ENCODE measurements around the gene SPINT2. TPM values are rescaled to one million over a fixed set of nuclear protein-coding genes. Genes with fewer than 3 reads are reported as not detected.
A peak's percentile ranks its signal among the peaks of the same experiment; 100 is the strongest.

Gene SPINT2
- total RNA-seq, 2 donors from 2014 or later: 266 to 305 TPM

- TF ChIP-seq CTCF (IDR thresholded peaks at IDR 0.05): no peak
- no peak for TF ChIP-seq POLR2A (IDR thresholded peaks at IDR 0.05)
Measured at GRCh38 chr19:38277549-38277948, 13.2 kb downstream of the SPINT2 start.

GRCh38 chr19:38277969-38278680, 13.8 kb downstream of the SPINT2 start:
- no peak overlapping the region for H3K4me3 ChIP-seq
- peaks cover 85% of the 10 kb centered on the region for H3K4me1 ChIP-seq
- DNase-seq (peak; percentile 37 to 68 (median 52)), ATAC-seq (peak; percentile 65)
- H3K9me3 ChIP-seq: no peaks in the 10 kb centered on the region
- TF ChIP-seq CTCF (IDR thresholded peaks at IDR 0.05) (no peak), POLR2A (IDR thresholded peaks at IDR 0.05) (peak in 1 of 3 donors; percentile 7)
- H3K27ac ChIP-seq: peak overlapping the region; percentile 55 to 81 (median 66)
- 30 to 37% methylated on average over 8 to 9 of the region's 9 CpGs for WGBS, 2 donors
- intact Hi-C loops (cut with DNase I): no loop called here
- no peaks in the 10 kb centered on the region for H3K27me3 ChIP-seq
- H3K36me3 ChIP-seq (replicated peaks in 1 of 2; ENCODE audit: insufficient read depth in 1 of 2, low read depth in 2 of 2): no peaks in the 10 kb centered on the region

More at GRCh38 chr19:38277549-38277948, 13.2 kb downstream of the SPINT2 start:
- DNase-seq (no peak), ATAC-seq (peak; percentile 49)
- Histone ChIP-seq H3K27ac (peak overlapping the region; percentile 40 to 81 (median 66)), H3K4me1 (peaks cover 83% of the 10 kb centered on the region), H3K36me3 (replicated peaks in 1 of 2; ENCODE audit: insufficient read depth in 1 of 2, low read depth in 2 of 2) (no peaks in the 10 kb centered on the region), H3K4me3 (no peak overlapping the region), H3K27me3 (no peaks in the 10 kb centered on the region), H3K9me3 (no peaks in the 10 kb centered on the region)
- intact Hi-C loops (cut with DNase I): no loop called here
- WGBS, 2 donors: 16 to 26% methylated on average over 5 of the region's 5 CpGs

GRCh38 chr19:38278751-38279150, 14.4 kb downstream of the SPINT2 start:
- Histone ChIP-seq H3K36me3 (replicated peaks in 1 of 2; ENCODE audit: insufficient read depth in 1 of 2, low read depth in 2 of 2) (no peaks in the 10 kb centered on the region), H3K9me3 (no peaks in the 10 kb centered on the region), H3K27me3 (no peaks in the 10 kb centered on the region), H3K27ac (peak overlapping the region; percentile 55 to 81 (median 66)), H3K4me1 (peaks cover 79% of the 10 kb centered on the region), H3K4me3 (no peak overlapping the region)
- no peak for TF ChIP-seq POLR2A (IDR thresholded peaks at IDR 0.05)
- TF ChIP-seq CTCF (IDR thresholded peaks at IDR 0.05): no peak
- DNase-seq: no peak
- WGBS, 2 donors: 57 to 62% methylated on average over 2 of the region's 2 CpGs
- no peak for ATAC-seq
- intact Hi-C loops (cut with DNase I): no loop called here

GRCh38 chr19:38280030-38280921, 15.9 kb downstream of the SPINT2 start:
- Histone ChIP-seq H3K27me3 (no peaks in the 10 kb centered on the region), H3K4me3 (no peak overlapping the region), H3K4me1 (peaks cover 63% of the 10 kb centered on the region), H3K36me3 (replicated peaks in 1 of 2; ENCODE audit: insufficient read depth in 1 of 2, low read depth in 2 of 2) (no peaks in the 10 kb centered on the region), H3K9me3 (no peaks in the 10 kb centered on the region), H3K27ac (peak overlapping the region in 2 of 4 donors; percentile 46 to 81)
- intact Hi-C loops (cut with DNase I): no loop called here
- 78 to 88% methylated on average over 11 to 17 of the region's 17 CpGs for WGBS, 2 donors
- ATAC-seq (no peak), DNase-seq (no peak)
- TF ChIP-seq CTCF (IDR thresholded peaks at IDR 0.05): no peak
- no peak for TF ChIP-seq POLR2A (IDR thresholded peaks at IDR 0.05)
